ENCODE data around the gene ATXN2.
"Not testable (repeated sequence)": the region's sequence is repeated elsewhere in the genome, so short reads cannot be mapped to it uniquely, and the experiment has no call there.

Gene ATXN2

GRCh38 chr12:111573476-111573875 lies 25.6 kb downstream of the ATXN2 start:
- DNase-seq (ENCODE audit: low read depth, low spot score), result no peak

GRCh38 chr12:111570084-111570961 lies 28.8 kb downstream of the ATXN2 start:
- no peak for DNase-seq (ENCODE audit: low read depth, low spot score)

- DNase-seq (ENCODE audit: low read depth, low spot score), result no peak
Measured at GRCh38 chr12:111569363-111570083, 29.6 kb downstream of the ATXN2 start.

GRCh38 chr12:111560844-111561243 lies 38.3 kb downstream of the ATXN2 start:
- DNase-seq (ENCODE audit: low read depth, low spot score), result not testable (repeated sequence)

GRCh38 chr12:111558107-111558376 lies 41.1 kb downstream of the ATXN2 start:
- DNase-seq (ENCODE audit: low read depth, low spot score), result no peak

- no peak for DNase-seq (ENCODE audit: low read depth, low spot score)
Measured at GRCh38 chr12:111557271-111558106, 41.6 kb downstream of the ATXN2 start.

GRCh38 chr12:111556676-111557075 lies 42.4 kb downstream of the ATXN2 start:
- no peak for DNase-seq (ENCODE audit: low read depth, low spot score)

- DNase-seq (ENCODE audit: low read depth, low spot score), result not testable (repeated sequence)
Measured at GRCh38 chr12:111555313-111555712, 43.8 kb downstream of the ATXN2 start.

GRCh38 chr12:111546758-111547383 lies 52.2 kb downstream of the ATXN2 start:
- DNase-seq (ENCODE audit: low read depth, low spot score), result no peak

GRCh38 chr12:111546171-111546570 lies 52.9 kb downstream of the ATXN2 start:
- no peak for DNase-seq (ENCODE audit: low read depth, low spot score)

GRCh38 chr12:111544032-111544431 lies 55.1 kb downstream of the ATXN2 start:
- no peak for DNase-seq (ENCODE audit: low read depth, low spot score)

GRCh38 chr12:111532751-111533150 lies 66.4 kb downstream of the ATXN2 start:
- no peak for DNase-seq (ENCODE audit: low read depth, low spot score)

GRCh38 chr12:111529424-111530368 lies 69.4 kb downstream of the ATXN2 start:
- peak; percentile 23 for DNase-seq (ENCODE audit: low read depth, low spot score)

- DNase-seq (ENCODE audit: low read depth, low spot score), result no peak
Measured at GRCh38 chr12:111523587-111524167, 75.4 kb downstream of the ATXN2 start.

- DNase-seq (ENCODE audit: low read depth, low spot score), result no peak
Measured at GRCh38 chr12:111521801-111522200, 77.3 kb downstream of the ATXN2 start.

- DNase-seq (ENCODE audit: low read depth, low spot score), result no peak
Measured at GRCh38 chr12:111519937-111520336, 79.2 kb downstream of the ATXN2 start.

GRCh38 chr12:111519083-111519482 lies 80.0 kb downstream of the ATXN2 start:
- DNase-seq (ENCODE audit: low read depth, low spot score), result no peak

- DNase-seq (ENCODE audit: low read depth, low spot score), result not testable (repeated sequence)
Measured at GRCh38 chr12:111507719-111508118, 91.4 kb downstream of the ATXN2 start.

GRCh38 chr12:111507258-111507657 lies 91.9 kb downstream of the ATXN2 start:
- DNase-seq (ENCODE audit: low read depth, low spot score), result not testable (repeated sequence)

- no peak for DNase-seq (ENCODE audit: low read depth, low spot score)
Measured at GRCh38 chr12:111506260-111506659, 92.9 kb downstream of the ATXN2 start.

Data from activated CD4-positive, CD25-positive, alpha-beta regulatory T cell treated with anti-CD3 and anti-CD28 coated beads, Interleukin-2, amount 50 U/mL, for 16 hours (primary cell).